KMS-11 (cell line): Measurements from ENCODE around the gene RELT.

Experiments
- H2AFZ ChIP-seq: fragments of 200-600 bp; sonication (generic); 2 replicates; pipeline ENCODE4 v1.6.1; 2016; ENCODE audit warnings: antibody characterized with exemption, mixed run types, low read depth
- H3K27ac ChIP-seq: fragments of 200-600 bp; sonication (generic); 2 replicates; pipeline ENCODE4 v1.6.1; 2016; ENCODE audit warnings: mild to moderate bottlenecking, mixed run types
- H3K27me3 ChIP-seq: fragments of 200-600 bp; sonication (generic); 2 replicates; pipeline ENCODE4 v1.6.1; 2017; ENCODE audit warnings: mild to moderate bottlenecking, low read depth, mixed run types, moderate library complexity; ENCODE audit not compliant: insufficient read depth
- H3K36me3 ChIP-seq: fragments of 200-600 bp; sonication (generic); 2 replicates; pipeline ENCODE4 v1.6.1; 2017; ENCODE audit warnings: mild to moderate bottlenecking, mixed run types; ENCODE audit not compliant: insufficient read depth
- H3K4me1 ChIP-seq: fragments of 200-600 bp; sonication (generic); 2 replicates; pipeline ENCODE4 v1.6.1; 2016; ENCODE audit warnings: mild to moderate bottlenecking, low read depth, mixed run types; ENCODE audit not compliant: poor library complexity, severe bottlenecking
- H3K4me2 ChIP-seq: fragments of 200-600 bp; sonication (generic); 2 replicates; pipeline ENCODE4 v1.7.0; 2016; ENCODE audit warnings: mild to moderate bottlenecking, mixed run types
- H3K4me3 ChIP-seq: fragments of 200-600 bp; sonication (generic); IDR thresholded peaks from 2 replicates; pipeline ENCODE4 v1.6.1; 2017; ENCODE audit warnings: low read depth, low read length, mixed read lengths; ENCODE audit not compliant: insufficient read depth
- H3K79me2 ChIP-seq: fragments of 200-600 bp; sonication (generic); 2 replicates; pipeline ENCODE4 v1.6.1; 2016; ENCODE audit warnings: low read depth, mixed run types; ENCODE audit not compliant: insufficient read depth
- H3K9ac ChIP-seq: fragments of 200-600 bp; sonication (generic); 2 replicates; pipeline ENCODE4 v1.6.1; 2016; ENCODE audit warnings: mild to moderate bottlenecking, mixed run types
- H4K20me1 ChIP-seq: fragments of 200-600 bp; sonication (generic); 2 replicates; pipeline ENCODE4 v1.6.1; 2016; ENCODE audit warnings: mild to moderate bottlenecking, mixed run types; ENCODE audit not compliant: insufficient read depth
- TF ChIP-seq, protein P1 (sequence below): fragments of 200-600 bp; sonication (generic); conservative IDR thresholded peaks from 2 replicates; pipeline ENCODE4 v1.6.1; 2017; ENCODE audit warnings: low read depth, mild to moderate bottlenecking, antibody characterized with exemption, low read length, moderate library complexity, mixed read lengths

The RELT gene

GRCh38 chr11:73376160-73376802, at the start of gene RELT:
RELT (plus strand) TSS chr11:73376399; CDS start chr11:73389137, 12,738 bp downstream.
- peak within 1 kb of the TSS; percentile 88 for H3K9ac ChIP-seq
- peak within 1 kb of the TSS; percentile 60 for H3K27ac ChIP-seq
- H3K4me2 ChIP-seq = peak within 1 kb of the TSS; percentile 82
- H3K27me3 ChIP-seq = no peaks in the 10 kb centered on the region
- H4K20me1 ChIP-seq = no peaks in the 10 kb centered on the region
- TF ChIP-seq, protein P1, sequence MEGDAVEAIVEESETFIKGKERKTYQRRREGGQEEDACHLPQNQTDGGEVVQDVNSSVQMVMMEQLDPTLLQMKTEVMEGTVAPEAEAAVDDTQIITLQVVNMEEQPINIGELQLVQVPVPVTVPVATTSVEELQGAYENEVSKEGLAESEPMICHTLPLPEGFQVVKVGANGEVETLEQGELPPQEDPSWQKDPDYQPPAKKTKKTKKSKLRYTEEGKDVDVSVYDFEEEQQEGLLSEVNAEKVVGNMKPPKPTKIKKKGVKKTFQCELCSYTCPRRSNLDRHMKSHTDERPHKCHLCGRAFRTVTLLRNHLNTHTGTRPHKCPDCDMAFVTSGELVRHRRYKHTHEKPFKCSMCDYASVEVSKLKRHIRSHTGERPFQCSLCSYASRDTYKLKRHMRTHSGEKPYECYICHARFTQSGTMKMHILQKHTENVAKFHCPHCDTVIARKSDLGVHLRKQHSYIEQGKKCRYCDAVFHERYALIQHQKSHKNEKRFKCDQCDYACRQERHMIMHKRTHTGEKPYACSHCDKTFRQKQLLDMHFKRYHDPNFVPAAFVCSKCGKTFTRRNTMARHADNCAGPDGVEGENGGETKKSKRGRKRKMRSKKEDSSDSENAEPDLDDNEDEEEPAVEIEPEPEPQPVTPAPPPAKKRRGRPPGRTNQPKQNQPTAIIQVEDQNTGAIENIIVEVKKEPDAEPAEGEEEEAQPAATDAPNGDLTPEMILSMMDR = peak; percentile 66
- H3K4me1 ChIP-seq = peaks cover 22% of the 10 kb centered on the region
- no peak within 1 kb of the TSS for H3K4me3 ChIP-seq
- H2AFZ ChIP-seq = peak within 1 kb of the TSS; percentile 70
- H3K79me2 ChIP-seq = peaks cover 13% of the 10 kb centered on the region; the same call in 1 of the 2 replicates
- H3K36me3 ChIP-seq = no peaks in the 10 kb centered on the region

GRCh38 chr11:73326929-73327811, 49.0 kb upstream of the RELT start:
- Histone ChIP-seq H3K9ac (no peak overlapping the region), H3K4me2 (no peak overlapping the region), H3K4me3 (no peak overlapping the region), H3K36me3 (no peaks in the 10 kb centered on the region), H4K20me1 (no peaks in the 10 kb centered on the region), H3K27ac (no peak overlapping the region), H3K27me3 (no peaks in the 10 kb centered on the region), H2AFZ (no peak overlapping the region), H3K4me1 (no peaks in the 10 kb centered on the region), H3K79me2 (no peaks in the 10 kb centered on the region)
- TF ChIP-seq, protein P1 = no peak

GRCh38 chr11:73327812-73328364, 48.3 kb upstream of the RELT start:
- Histone ChIP-seq H3K4me3 (no peak overlapping the region), H4K20me1 (no peaks in the 10 kb centered on the region), H3K27me3 (no peaks in the 10 kb centered on the region), H3K36me3 (no peaks in the 10 kb centered on the region), H2AFZ (no peak overlapping the region), H3K9ac (no peak overlapping the region), H3K27ac (no peak overlapping the region), H3K4me1 (no peaks in the 10 kb centered on the region), H3K79me2 (no peaks in the 10 kb centered on the region), H3K4me2 (no peak overlapping the region)
- TF ChIP-seq, protein P1 = no peak

- no peaks in the 10 kb centered on the region for H3K36me3 ChIP-seq
- no peak overlapping the region for H2AFZ ChIP-seq
- TF ChIP-seq, protein P1 = no peak; the same call in 1 of the 2 replicates
- no peak overlapping the region for H3K27ac ChIP-seq
- H3K27me3 ChIP-seq = no peaks in the 10 kb centered on the region
- H4K20me1 ChIP-seq = no peaks in the 10 kb centered on the region
- no peak overlapping the region for H3K9ac ChIP-seq
- H3K79me2 ChIP-seq = no peaks in the 10 kb centered on the region
- H3K4me1 ChIP-seq = peaks cover 3% of the 10 kb centered on the region
- H3K4me3 ChIP-seq = no peak overlapping the region
- no peak overlapping the region for H3K4me2 ChIP-seq
Measured at GRCh38 chr11:73330569-73331093, 45.6 kb upstream of the RELT start.
